ENCODE measurements around the gene CEP43. TPM values are rescaled to one million over a fixed set of nuclear protein-coding genes. Genes with fewer than 3 reads are reported as not detected.

The CEP43 gene
- polyA plus RNA-seq, 2 of the 4 experiments (the other 2 are of a cell fraction), result 12.1 to 19.6 TPM

- TF ChIP-seq ELK1 (IDR thresholded peaks at IDR 0.05; ENCODE audit: low read depth, low read length) (no peak), RFX5 (IDR thresholded peaks at IDR 0.05) (no peak), ESRRA (IDR thresholded peaks at IDR 0.05; ENCODE audit: borderline replicate concordance, low read length) (no peak)
Measured at GRCh38 chr6:166987448-166987847, 11.7 kb upstream of the CEP43 start (continued).

DNA sequence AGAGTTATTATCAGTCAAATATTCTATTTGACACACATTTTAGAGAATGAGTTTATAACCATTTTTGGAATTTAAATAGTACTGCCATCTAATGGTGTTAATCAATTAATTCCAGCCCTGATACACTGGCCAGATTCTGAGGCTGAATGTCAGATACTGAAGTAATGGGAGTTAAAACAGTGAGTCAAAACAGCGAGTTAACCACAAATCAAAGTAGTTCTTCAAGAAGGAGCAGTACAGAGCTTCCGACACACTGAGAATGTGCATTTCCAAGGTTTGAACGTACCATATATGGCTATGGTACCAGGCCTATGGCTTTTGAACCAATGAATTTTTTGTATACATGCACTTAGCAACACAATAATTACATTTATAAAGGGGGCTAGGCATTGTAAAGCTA is 11.3 kb upstream of the CEP43 start:
- WGBS (ENCODE audit: missing lambda C conversion rate), result 92% methylated on average over 3 of the region's 3 CpGs
- no peak overlapping the region for H3K4me2 ChIP-seq
- ChIA-PET CTCF (interaction anchor here (2.5 to 4.0 kb wide), 3 partner anchors 13 to 213 kb away, joined by 8 to 50 read pairs (median 13); no protein-coding TSS in a partner anchor), POLR2A (interaction anchor here (0.6 kb wide), 1 partner anchor 34 kb away, joined by 5 read pairs; no protein-coding TSS in a partner anchor)
- FAIRE-seq (no peak), DNase-seq (ENCODE audit: low read depth in 1 of 2, low spot score in 1 of 2) (no peak), ATAC-seq (no peak)
- H3K4me3 ChIP-seq, result no peak overlapping the region
- no peaks in the 10 kb centered on the region for H3K9me3 ChIP-seq
- no peak overlapping the region for H3K27ac ChIP-seq
- H3K4me1 ChIP-seq, result peaks cover 4% of the 10 kb centered on the region; the same call in 1 of the 3 replicates
- TF ChIP-seq CHD2 (IDR thresholded peaks at IDR 0.05; ENCODE audit: low read length, partially characterized antibody), result no peak
- no peak for TF ChIP-seq ZNF302 (CRISPR knock-in tag; IDR thresholded peaks at IDR 0.05)
- no peak for TF ChIP-seq MAX (IDR thresholded peaks at IDR 0.05)

GRCh38 chr6:166988674-166989201 is 10.5 kb upstream of the CEP43 start:
- no peak for FAIRE-seq
- CTCF ChIA-PET, result interaction anchor here (0.6 to 4.0 kb wide), 12 partner anchors 8 to 218 kb away, joined by 3 to 50 read pairs (median 6); no protein-coding TSS in a partner anchor
- ATAC-seq, result no peak

GRCh38 chr6:166989427-166990032 is 9.7 kb upstream of the CEP43 start:
- ChIA-PET POLR2A (interaction anchor here (0.7 kb wide), 1 partner anchor 10 kb away, joined by 3 read pairs; the partner anchor contains the start of gene CEP43), CTCF (interaction anchor here (0.6 to 4.0 kb wide), 28 partner anchors 8 to 542 kb away, joined by 3 to 50 read pairs (median 4); partner anchors contain the start of gene CEP43)
- WGBS (ENCODE audit: missing lambda C conversion rate), result 39% methylated on average over 10 of the region's 10 CpGs
- FAIRE-seq, result no peak
- peak; percentile 42 to 44; a peak in 3 of 5 replicates for TF ChIP-seq RAD21 (conservative IDR thresholded peaks at IDR 0.05 in 1 of 2, IDR thresholded peaks at IDR 0.05 in 1 of 2)
- no peak for TF ChIP-seq FOXS1 (CRISPR knock-in tag; IDR thresholded peaks at IDR 0.05)
- no peak for TF ChIP-seq CHD2 (IDR thresholded peaks at IDR 0.05; ENCODE audit: low read length, partially characterized antibody)
- peak; percentile 41; the same call in 2 of the 3 replicates for TF ChIP-seq SMC3 (IDR thresholded peaks at IDR 0.05)
- TF ChIP-seq, protein P1, sequence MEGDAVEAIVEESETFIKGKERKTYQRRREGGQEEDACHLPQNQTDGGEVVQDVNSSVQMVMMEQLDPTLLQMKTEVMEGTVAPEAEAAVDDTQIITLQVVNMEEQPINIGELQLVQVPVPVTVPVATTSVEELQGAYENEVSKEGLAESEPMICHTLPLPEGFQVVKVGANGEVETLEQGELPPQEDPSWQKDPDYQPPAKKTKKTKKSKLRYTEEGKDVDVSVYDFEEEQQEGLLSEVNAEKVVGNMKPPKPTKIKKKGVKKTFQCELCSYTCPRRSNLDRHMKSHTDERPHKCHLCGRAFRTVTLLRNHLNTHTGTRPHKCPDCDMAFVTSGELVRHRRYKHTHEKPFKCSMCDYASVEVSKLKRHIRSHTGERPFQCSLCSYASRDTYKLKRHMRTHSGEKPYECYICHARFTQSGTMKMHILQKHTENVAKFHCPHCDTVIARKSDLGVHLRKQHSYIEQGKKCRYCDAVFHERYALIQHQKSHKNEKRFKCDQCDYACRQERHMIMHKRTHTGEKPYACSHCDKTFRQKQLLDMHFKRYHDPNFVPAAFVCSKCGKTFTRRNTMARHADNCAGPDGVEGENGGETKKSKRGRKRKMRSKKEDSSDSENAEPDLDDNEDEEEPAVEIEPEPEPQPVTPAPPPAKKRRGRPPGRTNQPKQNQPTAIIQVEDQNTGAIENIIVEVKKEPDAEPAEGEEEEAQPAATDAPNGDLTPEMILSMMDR (IDR thresholded peaks at IDR 0.05), result peak; percentile 49
- H3K4me3 ChIP-seq, result no peak overlapping the region
- H3K4me1 ChIP-seq, result peaks cover 4% of the 10 kb centered on the region; the same call in 1 of the 3 replicates
- peak; percentile 34 to 66; a peak in 3 of 6 replicates for ATAC-seq
- DNase-seq (ENCODE audit: low read depth in 1 of 2, low spot score in 1 of 2), result peak in 1 of 2 experiments; percentile 23
- peak overlapping the region; percentile 22; the same call in 1 of the 3 replicates for H3K4me2 ChIP-seq
- H3K9me3 ChIP-seq, result no peaks in the 10 kb centered on the region
- no peak overlapping the region for H3K27ac ChIP-seq

More at GRCh38 chr6:166988674-166989201, 10.5 kb upstream of the CEP43 start:
- peaks cover 4% of the 10 kb centered on the region; the same call in 1 of the 3 replicates for H3K4me1 ChIP-seq
- no peak for DNase-seq (ENCODE audit: low read depth in 1 of 2, low spot score in 1 of 2)
- POLR2A ChIA-PET, result interaction anchor here (0.6 kb wide), 1 partner anchor 35 kb away, joined by 5 read pairs; no protein-coding TSS in a partner anchor
- WGBS (ENCODE audit: missing lambda C conversion rate), result 93% methylated on average over 3 of the region's 3 CpGs
- no peak overlapping the region for H3K4me3 ChIP-seq
- no peaks in the 10 kb centered on the region for H3K9me3 ChIP-seq
- no peak overlapping the region for H3K27ac ChIP-seq
- TF ChIP-seq SMC3 (IDR thresholded peaks at IDR 0.05) (no peak), MAZ (IDR thresholded peaks at IDR 0.05; ENCODE audit: borderline replicate concordance, low read depth, low read length) (no peak), ESRRA (IDR thresholded peaks at IDR 0.05; ENCODE audit: borderline replicate concordance, low read length) (no peak), MAX (IDR thresholded peaks at IDR 0.05) (no peak), JUNB (IDR thresholded peaks at IDR 0.05) (no peak), ATOH8 (CRISPR knock-in tag; IDR thresholded peaks at IDR 0.05; ENCODE audit: low read depth) (no peak), GATA3 (IDR thresholded peaks at IDR 0.05; ENCODE audit: borderline replicate concordance) (no peak), EHF (CRISPR knock-in tag; IDR thresholded peaks at IDR 0.05) (no peak), RCOR1 (IDR thresholded peaks at IDR 0.05; ENCODE audit: low read depth, low read length) (no peak), CEBPB (IDR thresholded peaks at IDR 0.05) (no peak), HOXB5 (CRISPR knock-in tag; IDR thresholded peaks at IDR 0.05) (no peak), EHMT2 (IDR thresholded peaks at IDR 0.05; ENCODE audit: low read depth) (no peak), RAD21 (conservative IDR thresholded peaks at IDR 0.05 in 1 of 2, IDR thresholded peaks at IDR 0.05 in 1 of 2) (no peak)
- no peak overlapping the region for H3K4me2 ChIP-seq

Measured in A549 (cell line).